ENCODE results near the gene AGBL4.

GRCh38 chr1:48977273-48977672, 1046.5 kb downstream of the AGBL4 start:
- TF ChIP-seq ISL1 (CRISPR knock-in tag; IDR thresholded peaks at IDR 0.05) (no peak), ZFP3 (CRISPR knock-in tag; IDR thresholded peaks at IDR 0.05) (no peak), ZNF8 (CRISPR knock-in tag; IDR thresholded peaks at IDR 0.05) (no peak), ZC3H10 (CRISPR knock-in tag; IDR thresholded peaks at IDR 0.05) (no peak), PATZ1 (CRISPR knock-in tag; IDR thresholded peaks at IDR 0.05; ENCODE audit: borderline replicate concordance) (no peak), ESRRG (CRISPR knock-in tag; IDR thresholded peaks at IDR 0.05) (no peak), PPARA (CRISPR knock-in tag; IDR thresholded peaks at IDR 0.05; ENCODE audit: borderline replicate concordance) (no peak), RARB (CRISPR knock-in tag; IDR thresholded peaks at IDR 0.05) (no peak), TOX (CRISPR knock-in tag; IDR thresholded peaks at IDR 0.05; ENCODE audit: borderline replicate concordance) (no peak), OSR1 (CRISPR knock-in tag; IDR thresholded peaks at IDR 0.05) (no peak), POU6F1 (CRISPR knock-in tag; IDR thresholded peaks at IDR 0.05; ENCODE audit: borderline replicate concordance, low read depth) (no peak), ZNF565 (CRISPR knock-in tag; conservative IDR thresholded peaks at IDR 0.05; ENCODE audit: low read depth) (no peak), ZFP30 (CRISPR knock-in tag; IDR thresholded peaks at IDR 0.05) (no peak)
